SK-N-SH (cell line): ENCODE data around the gene SERPINB8.

Source experiments
- CHD2 ChIP-seq: fragments of 150-350 bp; IDR thresholded peaks from 2 replicates; pipeline ENCODE4 v1.6.1; 2018; ENCODE audit warnings: low read length; ENCODE audit not compliant: partially characterized antibody
- FOXJ3 ChIP-seq: sonication (generic); formaldehyde crosslinking; IDR thresholded peaks from 2 replicates; pipeline ENCODE4 v1.5.1; 2020; ENCODE audit warnings: mild to moderate bottlenecking, missing genetic modification reagents
- GATA2 ChIP-seq: sonication (generic); formaldehyde crosslinking; IDR thresholded peaks from 2 replicates; pipeline ENCODE4 v1.5.0; 2020; ENCODE audit warnings: mild to moderate bottlenecking, missing genetic modification reagents
- NRF1 ChIP-seq: IDR thresholded peaks from 2 replicates; pipeline ENCODE4 v1.6.1; 2012; ENCODE audit warnings: low read depth, mild to moderate bottlenecking, low read length
- POLR2AphosphoS5 ChIP-seq: IDR thresholded peaks from 2 replicates; pipeline ENCODE4 v1.6.1; 2012; ENCODE audit warnings: low read depth, low read length
- RAD21 ChIP-seq: IDR thresholded peaks from 2 replicates; pipeline ENCODE4 v1.6.1; 2012; ENCODE audit warnings: mild to moderate bottlenecking, low read length
- RFX5 ChIP-seq: IDR thresholded peaks from 2 replicates; pipeline ENCODE4 v1.6.1; 2012; ENCODE audit warnings: mild to moderate bottlenecking, improper control_type of control experiment, low read length
- RXRA ChIP-seq: IDR thresholded peaks from 2 replicates; pipeline ENCODE4 v1.4.0; 2012; ENCODE audit warnings: low read depth, mild to moderate bottlenecking, borderline replicate concordance
- TAF1 ChIP-seq: IDR thresholded peaks from 2 replicates; pipeline ENCODE4 v1.6.1; 2012; ENCODE audit warnings: low read depth, mild to moderate bottlenecking, low read length, moderate library complexity, borderline replicate concordance
- YY1 ChIP-seq: IDR thresholded peaks from 2 replicates; pipeline ENCODE4 v1.4.0; 2012; ENCODE audit warnings: low read depth, mild to moderate bottlenecking
- TF ChIP-seq, protein P1 (sequence below): IDR thresholded peaks from 2 replicates; pipeline ENCODE4 v1.4.0; 2012; ENCODE audit warnings: low read depth, borderline replicate concordance
- TF ChIP-seq, protein P2 (sequence below): fragments of 200-600 bp; sonication (generic); IDR thresholded peaks from 2 replicates; pipeline ENCODE4 v1.6.1; 2017; ENCODE audit warnings: antibody characterized with exemption, mild to moderate bottlenecking, moderate library complexity
- TF ChIP-seq, protein P3 (sequence below): IDR thresholded peaks from 2 replicates; pipeline ENCODE4 v1.6.1; 2012; ENCODE audit warnings: mild to moderate bottlenecking, low read depth, low read length, moderate library complexity

- TF ChIP-seq, protein P1, sequence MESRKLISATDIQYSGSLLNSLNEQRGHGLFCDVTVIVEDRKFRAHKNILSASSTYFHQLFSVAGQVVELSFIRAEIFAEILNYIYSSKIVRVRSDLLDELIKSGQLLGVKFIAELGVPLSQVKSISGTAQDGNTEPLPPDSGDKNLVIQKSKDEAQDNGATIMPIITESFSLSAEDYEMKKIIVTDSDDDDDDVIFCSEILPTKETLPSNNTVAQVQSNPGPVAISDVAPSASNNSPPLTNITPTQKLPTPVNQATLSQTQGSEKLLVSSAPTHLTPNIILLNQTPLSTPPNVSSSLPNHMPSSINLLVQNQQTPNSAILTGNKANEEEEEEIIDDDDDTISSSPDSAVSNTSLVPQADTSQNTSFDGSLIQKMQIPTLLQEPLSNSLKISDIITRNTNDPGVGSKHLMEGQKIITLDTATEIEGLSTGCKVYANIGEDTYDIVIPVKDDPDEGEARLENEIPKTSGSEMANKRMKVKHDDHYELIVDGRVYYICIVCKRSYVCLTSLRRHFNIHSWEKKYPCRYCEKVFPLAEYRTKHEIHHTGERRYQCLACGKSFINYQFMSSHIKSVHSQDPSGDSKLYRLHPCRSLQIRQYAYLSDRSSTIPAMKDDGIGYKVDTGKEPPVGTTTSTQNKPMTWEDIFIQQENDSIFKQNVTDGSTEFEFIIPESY, result no peak
- TF ChIP-seq POLR2AphosphoS5 (no peak), GATA2 (no peak), FOXJ3 (CRISPR knock-in tag) (no peak), CHD2 (no peak), NRF1 (no peak), TAF1 (no peak), RAD21 (no peak), RFX5 (no peak), YY1 (no peak), RXRA (no peak)
- TF ChIP-seq, protein P2, sequence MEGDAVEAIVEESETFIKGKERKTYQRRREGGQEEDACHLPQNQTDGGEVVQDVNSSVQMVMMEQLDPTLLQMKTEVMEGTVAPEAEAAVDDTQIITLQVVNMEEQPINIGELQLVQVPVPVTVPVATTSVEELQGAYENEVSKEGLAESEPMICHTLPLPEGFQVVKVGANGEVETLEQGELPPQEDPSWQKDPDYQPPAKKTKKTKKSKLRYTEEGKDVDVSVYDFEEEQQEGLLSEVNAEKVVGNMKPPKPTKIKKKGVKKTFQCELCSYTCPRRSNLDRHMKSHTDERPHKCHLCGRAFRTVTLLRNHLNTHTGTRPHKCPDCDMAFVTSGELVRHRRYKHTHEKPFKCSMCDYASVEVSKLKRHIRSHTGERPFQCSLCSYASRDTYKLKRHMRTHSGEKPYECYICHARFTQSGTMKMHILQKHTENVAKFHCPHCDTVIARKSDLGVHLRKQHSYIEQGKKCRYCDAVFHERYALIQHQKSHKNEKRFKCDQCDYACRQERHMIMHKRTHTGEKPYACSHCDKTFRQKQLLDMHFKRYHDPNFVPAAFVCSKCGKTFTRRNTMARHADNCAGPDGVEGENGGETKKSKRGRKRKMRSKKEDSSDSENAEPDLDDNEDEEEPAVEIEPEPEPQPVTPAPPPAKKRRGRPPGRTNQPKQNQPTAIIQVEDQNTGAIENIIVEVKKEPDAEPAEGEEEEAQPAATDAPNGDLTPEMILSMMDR, result no peak
- TF ChIP-seq, protein P3, sequence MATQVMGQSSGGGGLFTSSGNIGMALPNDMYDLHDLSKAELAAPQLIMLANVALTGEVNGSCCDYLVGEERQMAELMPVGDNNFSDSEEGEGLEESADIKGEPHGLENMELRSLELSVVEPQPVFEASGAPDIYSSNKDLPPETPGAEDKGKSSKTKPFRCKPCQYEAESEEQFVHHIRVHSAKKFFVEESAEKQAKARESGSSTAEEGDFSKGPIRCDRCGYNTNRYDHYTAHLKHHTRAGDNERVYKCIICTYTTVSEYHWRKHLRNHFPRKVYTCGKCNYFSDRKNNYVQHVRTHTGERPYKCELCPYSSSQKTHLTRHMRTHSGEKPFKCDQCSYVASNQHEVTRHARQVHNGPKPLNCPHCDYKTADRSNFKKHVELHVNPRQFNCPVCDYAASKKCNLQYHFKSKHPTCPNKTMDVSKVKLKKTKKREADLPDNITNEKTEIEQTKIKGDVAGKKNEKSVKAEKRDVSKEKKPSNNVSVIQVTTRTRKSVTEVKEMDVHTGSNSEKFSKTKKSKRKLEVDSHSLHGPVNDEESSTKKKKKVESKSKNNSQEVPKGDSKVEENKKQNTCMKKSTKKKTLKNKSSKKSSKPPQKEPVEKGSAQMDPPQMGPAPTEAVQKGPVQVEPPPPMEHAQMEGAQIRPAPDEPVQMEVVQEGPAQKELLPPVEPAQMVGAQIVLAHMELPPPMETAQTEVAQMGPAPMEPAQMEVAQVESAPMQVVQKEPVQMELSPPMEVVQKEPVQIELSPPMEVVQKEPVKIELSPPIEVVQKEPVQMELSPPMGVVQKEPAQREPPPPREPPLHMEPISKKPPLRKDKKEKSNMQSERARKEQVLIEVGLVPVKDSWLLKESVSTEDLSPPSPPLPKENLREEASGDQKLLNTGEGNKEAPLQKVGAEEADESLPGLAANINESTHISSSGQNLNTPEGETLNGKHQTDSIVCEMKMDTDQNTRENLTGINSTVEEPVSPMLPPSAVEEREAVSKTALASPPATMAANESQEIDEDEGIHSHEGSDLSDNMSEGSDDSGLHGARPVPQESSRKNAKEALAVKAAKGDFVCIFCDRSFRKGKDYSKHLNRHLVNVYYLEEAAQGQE, result no peak
These were observed 61.5 kb downstream of the SERPINB8 start for GRCh38 chr18:64031411-64031810.
